IPS-NIHi7 (cell line): ENCODE results near the gene DPEP3.

Experiments used
- DNase-seq: peaks from one replicate; pipeline ENCODE4 v3.0.0; 2012; ENCODE audit warnings: mixed read lengths; ENCODE audit errors: extremely low spot score

DPEP3 gene

DNA sequence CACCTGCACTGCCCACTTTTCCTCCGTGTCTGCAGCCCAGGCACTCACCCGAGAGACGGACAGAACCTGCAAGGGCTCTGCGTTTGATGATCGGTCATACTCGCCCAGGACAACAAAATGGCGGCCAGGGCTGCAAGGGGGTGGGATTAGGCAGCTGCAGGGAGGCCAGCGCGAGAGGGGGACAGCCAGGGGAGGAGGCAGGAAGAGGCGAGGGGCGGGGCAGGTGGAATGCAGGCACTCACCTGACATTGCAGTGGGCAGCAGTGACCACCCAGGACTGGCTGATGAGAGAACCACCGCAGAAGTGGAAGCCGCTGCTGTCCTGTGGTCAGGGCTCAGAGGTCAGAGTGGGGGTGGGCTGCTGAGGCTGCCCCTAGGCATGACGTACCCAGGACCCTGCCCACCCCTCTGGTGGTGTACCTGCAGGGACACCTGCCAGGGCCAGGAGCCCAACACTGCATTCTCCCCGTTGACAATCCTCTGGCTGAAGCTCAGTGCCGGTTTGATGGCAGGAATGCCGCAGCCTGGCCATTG, 49.6 kb downstream of the DPEP3 start:
- DNase-seq, result no peak

GRCh38 chr16:67930191-67930590, 50.1 kb downstream of the DPEP3 start:
- DNase-seq, result no peak

GRCh38 chr16:67928561-67929364, 51.5 kb downstream of the DPEP3 start:
- peak; percentile 89 for DNase-seq

DNA sequence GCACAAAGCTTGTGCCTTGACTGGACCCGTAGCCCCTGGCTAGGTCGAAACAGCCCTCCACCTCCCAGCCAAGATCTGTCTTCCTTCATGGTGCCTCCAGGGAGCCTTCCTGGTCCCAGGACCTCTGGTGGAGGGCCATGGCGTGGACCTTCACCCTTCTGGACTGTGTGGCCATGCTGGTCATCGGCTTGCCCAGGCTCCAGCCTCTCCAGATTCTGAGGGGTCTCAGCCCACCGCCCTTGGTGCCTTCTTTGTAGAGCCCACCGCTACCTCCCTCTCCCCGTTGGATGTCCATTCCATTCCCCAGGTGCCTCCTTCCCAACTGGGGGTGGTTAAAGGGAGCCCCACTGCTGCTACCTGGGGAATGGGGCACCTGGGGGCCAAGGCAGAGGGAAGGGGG, 52.2 kb downstream of the DPEP3 start:
- no peak for DNase-seq

DNA sequence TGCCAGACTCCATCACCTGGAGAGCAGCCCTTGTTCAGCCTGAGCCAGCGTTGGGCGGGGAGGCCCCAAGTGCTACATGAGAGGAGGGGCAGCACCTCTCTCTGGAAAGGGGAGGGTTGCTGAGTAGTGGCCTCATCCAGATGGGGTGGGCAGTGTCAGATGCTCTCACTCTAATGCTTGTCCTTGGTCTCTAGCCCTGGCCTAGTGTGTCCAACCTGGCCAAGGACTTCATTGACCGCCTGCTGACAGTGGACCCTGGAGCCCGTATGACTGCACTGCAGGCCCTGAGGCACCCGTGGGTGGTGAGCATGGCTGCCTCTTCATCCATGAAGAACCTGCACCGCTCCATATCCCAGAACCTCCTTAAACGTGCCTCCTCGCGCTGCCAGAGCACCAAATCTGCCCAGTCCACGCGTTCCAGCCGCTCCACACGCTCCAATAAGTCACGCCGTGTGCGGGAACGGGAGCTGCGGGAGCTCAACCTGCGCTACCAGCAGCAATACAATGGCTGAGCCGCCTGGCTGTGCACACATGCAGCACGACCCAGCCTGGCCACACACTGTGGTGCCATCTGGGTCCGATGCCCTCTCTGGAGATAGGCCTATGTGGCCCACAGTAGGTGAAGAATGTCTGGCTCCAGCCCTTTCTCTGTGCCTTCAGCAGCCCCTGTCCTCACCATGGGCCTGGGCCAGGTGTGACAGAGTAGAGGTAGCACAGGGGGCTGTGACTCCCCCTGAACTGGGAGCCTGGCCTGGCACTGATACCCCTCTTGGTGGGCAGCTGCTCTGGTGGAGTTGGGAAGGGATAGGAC, 53.0 kb downstream of the DPEP3 start:
- no peak for DNase-seq

DNA sequence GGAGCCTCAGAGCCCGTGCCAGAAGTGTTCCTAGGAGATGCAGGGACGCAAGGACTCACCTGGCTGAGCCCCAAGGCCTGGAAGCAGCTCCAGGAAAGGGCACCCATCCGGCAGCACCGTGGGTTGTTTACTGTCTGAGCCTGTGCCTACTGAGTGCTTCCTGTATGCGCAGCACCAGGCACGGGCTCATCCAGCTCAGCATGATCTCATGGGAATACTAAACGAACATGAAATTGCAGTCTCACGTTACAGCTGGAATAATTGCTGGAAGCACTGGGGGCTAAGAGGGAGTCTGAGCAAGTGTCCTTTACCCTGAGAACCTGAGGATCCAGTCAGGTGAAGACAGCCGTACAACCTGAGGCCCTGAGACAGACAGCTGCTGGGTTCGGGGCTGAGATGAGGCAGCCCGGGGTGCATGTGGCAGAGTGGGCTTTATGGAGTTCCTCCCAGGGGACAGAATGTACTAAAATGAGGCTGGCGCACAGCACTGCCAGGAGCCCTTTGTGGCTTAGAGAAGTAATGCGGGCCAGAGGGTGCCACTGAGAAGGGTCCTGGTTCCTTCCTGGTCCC, 54.0 kb downstream of the DPEP3 start:
- DNase-seq, result peak; percentile 51
